ENCODE measurements around the gene BNIPL. TPM values are rescaled to one million over a fixed set of nuclear protein-coding genes. Genes with fewer than 3 reads are reported as not detected.

Gene BNIPL
- total RNA-seq, 2 donors from 2014 or later, result 0.61 to 0.75 TPM

- intact Hi-C loops (cut with DNase I, micrococcal nuclease), result no loop called here
- ATAC-seq, result peak; percentile 76
- peak; percentile 97 to 99 for DNase-seq
These were observed 27.9 kb upstream of the BNIPL start, which contains the start of gene PRUNE1 for GRCh38 chr1:151008244-151009205. Gene PRUNE1 (plus strand): TSS chr1:151008449. CDS start chr1:151008633, 184 bp downstream.

- ATAC-seq, result no peak
- intact Hi-C loops (cut with DNase I, micrococcal nuclease), result no loop called here
- no peak for DNase-seq
These were observed 27.2 kb upstream of the BNIPL start for GRCh38 chr1:151009206-151009587.

DNA sequence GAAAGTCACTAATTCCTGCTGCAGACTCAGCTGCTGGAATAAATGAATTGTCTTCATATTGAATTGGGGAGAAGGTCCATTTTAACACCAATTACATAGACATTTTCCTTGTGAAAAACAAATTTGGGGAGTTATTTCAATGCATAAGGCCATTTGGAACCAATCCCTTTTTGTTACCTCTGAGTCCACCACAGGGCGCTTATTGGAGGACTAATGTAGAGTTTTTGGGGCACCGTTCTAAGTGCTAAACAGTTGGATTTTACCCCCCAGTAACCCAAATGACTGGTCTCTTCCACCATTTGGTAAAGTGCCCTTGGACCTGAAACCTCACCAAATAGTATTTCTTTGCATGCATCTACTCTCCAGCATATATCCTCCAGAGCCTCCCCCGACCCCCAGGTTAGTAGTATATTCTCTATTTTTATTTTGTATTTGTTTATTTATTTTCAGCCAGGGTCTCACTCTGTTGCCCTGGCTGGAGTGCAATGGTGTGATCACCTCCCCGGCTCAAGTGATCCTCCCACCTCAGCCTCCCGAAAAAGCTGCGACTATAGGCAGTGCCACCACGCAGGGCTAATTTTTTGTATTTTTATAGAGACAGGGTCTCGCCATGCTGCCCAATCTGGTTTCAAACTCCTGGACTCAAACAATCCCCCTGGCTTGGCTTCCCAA is 26.6 kb upstream of the BNIPL start:
- intact Hi-C loops (cut with DNase I, micrococcal nuclease), result no loop called here

DNA sequence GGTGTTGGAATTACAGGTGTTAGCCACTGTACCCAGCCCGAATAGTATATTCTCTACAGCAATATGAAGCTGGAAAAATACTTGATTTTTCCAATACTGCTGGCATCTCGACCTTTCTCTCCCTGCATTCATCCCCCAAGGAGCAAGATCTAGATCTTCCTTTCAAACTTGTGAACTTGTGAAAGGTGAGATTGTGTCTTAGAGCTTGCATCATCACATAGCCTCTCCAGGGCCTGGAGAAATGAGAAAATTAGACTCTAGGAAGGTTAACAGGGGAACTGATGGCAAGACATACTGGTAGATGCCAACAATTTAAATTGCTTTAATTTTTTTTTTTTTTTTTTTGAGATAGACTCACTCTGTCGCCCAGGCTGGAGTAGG is 26.1 kb upstream of the BNIPL start:
- intact Hi-C loops (cut with DNase I, micrococcal nuclease), result no loop called here
- ATAC-seq (no peak), DNase-seq (no peak)

More for the DNA sequence above, 26.6 kb upstream of the BNIPL start:
- ATAC-seq (no peak), DNase-seq (no peak)

GRCh38 chr1:151011154-151011850 is 25.1 kb upstream of the BNIPL start:
- DNase-seq, result no peak
- intact Hi-C loops (cut with DNase I, micrococcal nuclease), result no loop called here
- ATAC-seq, result no peak

DNA sequence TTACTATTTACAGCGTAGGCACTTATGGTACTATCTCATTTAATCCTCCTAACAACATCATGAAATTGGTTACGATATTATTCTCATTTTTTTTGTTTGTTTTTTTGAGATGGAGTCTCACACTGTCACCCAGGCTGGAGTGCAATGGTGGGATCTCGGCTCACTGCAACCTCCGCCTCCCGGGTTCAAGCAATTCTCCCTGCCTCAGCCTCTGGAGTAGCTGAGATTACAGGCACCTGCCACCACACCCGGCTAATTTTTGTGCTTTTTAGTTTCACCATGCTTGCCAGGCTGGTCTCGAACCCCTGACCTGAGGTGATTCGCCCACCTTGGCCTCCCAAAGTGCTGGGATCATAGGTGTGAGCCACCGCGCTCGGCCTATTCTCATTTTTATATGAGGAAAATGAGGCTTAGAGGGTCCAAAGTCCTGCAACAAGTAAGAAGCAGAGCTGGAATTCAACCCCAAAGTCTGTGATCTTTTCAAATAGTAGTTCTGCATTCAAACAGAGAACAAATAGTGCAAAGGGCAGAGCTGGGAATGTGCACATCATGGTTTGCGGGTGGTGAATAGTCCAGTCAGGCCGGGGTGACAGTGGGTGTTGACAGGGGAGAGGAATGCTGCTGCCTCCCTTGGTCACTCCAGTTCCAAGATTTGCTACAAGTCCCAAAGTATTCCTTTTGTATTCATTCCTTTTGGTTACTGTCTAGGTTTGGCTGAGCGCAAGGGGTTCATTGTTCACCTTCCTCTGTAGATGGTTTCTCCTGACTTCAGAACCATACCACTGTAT is 23.5 kb upstream of the BNIPL start:
- intact Hi-C loops (cut with DNase I, micrococcal nuclease), result no loop called here
- ATAC-seq (peak; percentile 67), DNase-seq (peak; percentile 53 to 58)

DNA sequence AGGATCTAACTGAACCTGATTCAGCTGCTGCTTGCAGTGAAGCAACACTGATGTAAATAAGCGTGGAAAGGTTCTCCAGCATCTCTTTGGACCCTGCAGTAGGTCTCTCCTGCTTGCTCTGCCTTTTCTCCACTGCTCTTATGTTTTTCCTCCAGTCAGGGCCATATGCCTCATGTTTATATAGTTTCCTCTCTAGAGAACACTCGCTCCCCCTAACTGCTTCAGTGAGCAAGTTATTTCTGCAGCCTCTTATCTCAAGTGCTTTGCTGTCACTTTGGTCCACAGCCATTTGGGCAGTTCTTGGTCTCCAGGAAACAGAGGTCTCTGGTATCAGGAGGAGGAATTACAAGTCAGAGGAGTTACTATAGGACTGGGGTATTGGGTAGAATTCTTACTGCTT is 22.9 kb upstream of the BNIPL start:
- intact Hi-C loops (cut with DNase I, micrococcal nuclease), result no loop called here
- ATAC-seq (peak; percentile 30), DNase-seq (no peak)

DNA sequence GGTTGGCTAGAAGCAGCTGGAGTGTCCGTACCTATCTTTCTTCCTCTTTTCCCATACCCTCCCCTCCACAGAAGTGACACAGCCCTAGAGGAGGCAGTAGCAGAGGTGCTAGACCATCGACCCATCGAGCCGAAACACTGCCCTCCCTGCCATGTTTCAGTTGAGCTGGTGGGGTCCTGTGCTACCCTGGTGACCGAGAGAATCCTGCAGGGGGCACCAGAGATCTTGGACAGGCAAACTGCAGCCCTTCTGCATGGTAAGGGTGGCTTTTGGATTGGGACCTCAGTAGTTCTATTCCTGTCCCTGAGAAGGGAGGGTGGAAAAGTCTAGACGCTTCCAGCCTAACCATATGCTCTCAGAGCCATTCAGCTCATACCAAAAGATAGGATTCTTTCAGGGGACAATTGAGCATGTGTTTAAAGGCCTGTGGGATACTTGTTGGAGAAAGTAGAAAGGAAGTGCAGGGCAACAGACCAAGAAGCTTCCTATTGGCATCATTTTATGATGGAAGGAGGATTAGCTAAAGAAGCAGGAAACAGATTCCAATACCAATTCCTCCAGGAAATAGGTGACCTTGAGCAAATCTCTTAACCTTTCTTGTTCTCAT is 11.7 kb upstream of the BNIPL start:
- DNase-seq (peak; percentile 70 to 88), ATAC-seq (peak; percentile 88)
- intact Hi-C loops (cut with DNase I, micrococcal nuclease), result loop anchor here in 1 of 2 donors (10.0 kb wide), 1 partner anchor 130 kb away; the partner anchor contains the start of gene TNFAIP8L2

DNA sequence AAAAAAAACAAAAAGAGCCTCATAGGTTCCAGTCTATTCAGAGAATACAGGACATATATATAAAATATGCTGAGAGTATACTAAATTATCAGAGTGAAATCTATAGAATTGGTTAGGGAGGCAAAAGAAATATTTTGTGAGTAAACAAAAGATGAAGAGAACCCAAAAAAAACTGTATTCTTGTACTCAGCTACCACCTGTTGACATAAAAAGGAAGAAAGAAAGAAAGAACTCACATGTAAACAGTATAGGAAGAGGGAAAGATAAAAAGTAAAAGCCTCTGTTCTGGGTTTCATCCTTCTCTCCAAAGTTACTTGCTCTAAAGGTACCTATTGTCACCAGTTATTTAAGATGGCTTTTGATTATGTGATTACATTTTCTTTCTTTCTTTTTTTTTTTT is 9.9 kb upstream of the BNIPL start:
- intact Hi-C loops (cut with DNase I, micrococcal nuclease), result loop anchor here in 1 of 2 donors (10.0 kb wide), 1 partner anchor 128 kb away; the partner anchor contains the start of gene TNFAIP8L2
- no peak for ATAC-seq
- DNase-seq, result no peak

- ATAC-seq (no peak), DNase-seq (no peak)
- intact Hi-C loops (cut with DNase I, micrococcal nuclease), result no loop called here
These were observed 4.2 kb upstream of the BNIPL start for GRCh38 chr1:151032164-151032563.

DNA sequence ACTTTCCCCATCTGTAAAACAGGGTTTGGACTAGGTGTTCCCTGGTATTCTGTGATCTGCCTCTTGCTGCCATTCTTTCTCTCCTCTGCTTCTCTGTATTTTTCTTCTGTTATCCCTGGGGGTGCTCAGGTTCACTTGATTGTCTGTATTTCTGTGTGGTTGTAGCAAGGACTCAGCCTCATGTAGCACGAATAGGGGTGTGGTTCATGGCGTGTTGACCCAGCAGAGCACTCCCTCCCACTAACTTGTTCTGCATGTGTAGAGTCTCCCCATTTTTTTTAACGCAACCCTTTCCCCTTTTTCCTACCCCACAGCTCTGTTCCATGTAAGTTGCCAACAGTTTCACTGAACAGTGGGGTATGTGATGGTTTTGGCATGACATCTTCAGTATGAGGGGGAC is 1.2 kb upstream of the BNIPL start:
- DNase-seq (no peak), ATAC-seq (no peak)

GRCh38 chr1:151037032-151037431 is 646 bp downstream of the BNIPL start:
- intact Hi-C loops (cut with DNase I, micrococcal nuclease), result no loop called here
- ATAC-seq (no peak), DNase-seq (no peak)

More for the DNA sequence above, 1.2 kb upstream of the BNIPL start:
- intact Hi-C loops (cut with DNase I, micrococcal nuclease), result no loop called here

DNA sequence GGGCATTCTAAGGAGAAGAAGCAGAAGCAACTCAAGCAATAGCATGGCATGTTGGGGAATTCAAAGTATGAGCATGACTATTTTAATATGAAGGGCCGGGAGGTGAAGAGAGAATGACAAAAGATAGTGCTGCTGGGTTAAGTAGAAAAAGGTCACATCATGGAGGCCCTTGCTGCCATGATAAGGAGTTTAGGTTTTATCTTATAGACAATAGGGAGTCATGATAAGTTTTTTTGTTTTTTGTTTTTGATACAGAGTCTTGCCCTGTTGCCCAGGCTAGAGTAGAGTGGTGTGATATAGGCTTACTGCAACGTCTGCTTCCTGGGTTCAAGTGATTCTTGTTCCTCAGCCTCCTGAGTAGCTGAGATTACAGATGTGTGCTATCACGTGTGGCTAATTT is 3.1 kb downstream of the BNIPL start:
- no peak for ATAC-seq
- intact Hi-C loops (cut with DNase I, micrococcal nuclease), result no loop called here

DNA sequence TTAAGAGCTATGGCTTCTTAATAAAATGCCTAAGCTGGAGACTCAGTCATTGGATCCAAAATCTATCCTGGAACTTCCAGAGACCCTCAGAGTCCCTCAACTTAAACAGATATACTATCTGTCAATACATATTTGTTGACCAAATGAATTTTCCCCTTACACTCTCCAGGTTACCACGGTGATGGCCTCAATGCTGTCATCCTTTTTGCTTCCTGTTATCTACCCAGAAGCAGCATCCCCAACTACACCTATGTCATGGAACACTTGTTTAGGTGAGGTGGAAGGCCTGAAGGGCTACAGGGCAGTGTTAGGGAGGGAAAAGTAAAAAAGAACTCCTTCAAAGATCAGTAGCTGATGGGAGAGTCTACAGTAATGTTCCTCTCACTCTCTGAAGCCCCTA is 6.8 kb downstream of the BNIPL start:
- intact Hi-C loops (cut with DNase I, micrococcal nuclease), result no loop called here
- DNase-seq (no peak), ATAC-seq (no peak)

More for the DNA sequence above, 3.1 kb downstream of the BNIPL start:
- no peak for DNase-seq

DNA sequence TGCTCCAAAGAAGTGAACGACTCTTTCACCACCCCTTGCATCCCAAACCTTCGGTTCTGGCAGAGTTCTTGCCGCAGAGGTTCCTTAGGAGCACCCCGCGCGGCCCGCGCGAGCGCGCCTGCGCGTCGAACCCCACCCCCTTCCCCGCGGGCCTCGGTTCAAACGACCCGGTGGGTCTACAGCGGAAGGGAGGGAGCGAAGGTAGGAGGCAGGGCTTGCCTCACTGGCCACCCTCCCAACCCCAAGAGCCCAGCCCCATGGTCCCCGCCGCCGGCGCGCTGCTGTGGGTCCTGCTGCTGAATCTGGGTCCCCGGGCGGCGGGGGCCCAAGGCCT is 11.2 kb downstream of the BNIPL start, which contains the start of gene C1orf56:
Gene C1orf56 (plus strand): TSS at position 161 of the 334 bp plus-strand sequence. CDS start 97 bp downstream, at position 258.
- DNase-seq, result peak; percentile 69 to 73
- intact Hi-C loops (cut with DNase I, micrococcal nuclease), result no loop called here
- peak; percentile 75 for ATAC-seq

DNA sequence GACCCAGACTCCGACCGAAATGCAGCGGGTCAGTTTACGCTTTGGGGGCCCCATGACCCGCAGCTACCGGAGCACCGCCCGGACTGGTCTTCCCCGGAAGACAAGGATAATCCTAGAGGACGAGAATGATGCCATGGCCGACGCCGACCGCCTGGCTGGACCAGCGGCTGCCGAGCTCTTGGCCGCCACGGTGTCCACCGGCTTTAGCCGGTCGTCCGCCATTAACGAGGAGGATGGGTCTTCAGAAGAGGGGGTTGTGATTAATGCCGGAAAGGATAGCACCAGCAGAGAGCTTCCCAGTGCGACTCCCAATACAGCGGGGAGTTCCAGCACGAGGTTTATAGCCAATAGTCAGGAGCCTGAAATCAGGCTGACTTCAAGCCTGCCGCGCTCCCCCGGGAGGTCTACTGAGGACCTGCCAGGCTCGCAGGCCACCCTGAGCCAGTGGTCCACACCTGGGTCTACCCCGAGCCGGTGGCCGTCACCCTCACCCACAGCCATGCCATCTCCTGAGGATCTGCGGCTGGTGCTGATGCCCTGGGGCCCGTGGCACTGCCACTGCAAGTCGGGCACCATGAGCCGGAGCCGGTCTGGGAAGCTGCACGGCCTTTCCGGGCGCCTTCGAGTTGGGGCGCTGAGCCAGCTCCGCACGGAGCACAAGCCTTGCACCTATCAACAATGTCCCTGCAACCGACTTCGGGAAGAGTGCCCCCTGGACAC is 11.7 kb downstream of the BNIPL start:
- intact Hi-C loops (cut with DNase I, micrococcal nuclease), result no loop called here
- ATAC-seq, result peak; percentile 79
- DNase-seq, result peak; percentile 66 to 73

- no peak for DNase-seq
- intact Hi-C loops (cut with DNase I, micrococcal nuclease), result no loop called here
- ATAC-seq, result no peak
These were observed 12.3 kb downstream of the BNIPL start for GRCh38 chr1:151048645-151049032.

Data from left colon (tissue), 2 donors.